ENCODE results near the gene MAP3K14.

MAP3K14 gene

DNA sequence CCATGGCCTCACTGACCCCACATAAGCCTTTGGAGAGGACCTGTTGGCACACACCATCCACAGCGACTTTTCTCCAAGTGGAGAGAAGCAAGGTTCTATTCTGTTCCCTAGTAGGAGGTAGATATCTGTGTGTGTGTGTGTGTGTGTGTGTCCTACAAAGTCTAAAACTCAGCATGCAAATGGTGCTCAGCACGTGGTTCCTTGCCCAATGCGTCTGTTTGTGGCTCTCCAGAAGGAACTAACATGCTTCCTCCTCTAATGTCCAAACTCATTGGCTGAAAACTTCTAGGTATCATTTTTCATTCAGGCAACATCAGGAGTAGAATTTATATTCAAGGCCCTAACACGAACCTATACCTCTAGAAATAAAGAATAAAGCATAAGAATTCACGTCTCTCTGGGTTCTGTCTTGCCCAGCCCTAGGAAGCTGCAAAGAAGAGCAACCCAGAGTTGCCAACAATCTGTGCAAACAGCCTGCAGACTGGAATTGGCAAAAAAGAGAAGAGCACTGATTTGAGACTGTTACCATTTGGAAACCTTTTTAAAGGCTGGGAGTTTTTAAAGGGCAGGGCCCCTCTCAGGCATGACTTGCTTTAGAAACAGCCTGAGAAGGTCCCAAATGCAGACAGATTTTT is 25.5 kb downstream of the MAP3K14 start:
- H3K36me3 ChIP-seq (ENCODE audit: insufficient read depth): peaks cover 4% of the 10 kb centered on the region; the same call in 1 of the 2 replicates
- H3K4me1 ChIP-seq (ENCODE audit: low read depth, poor library complexity, severe bottlenecking): peaks cover 25% of the 10 kb centered on the region
- no peak overlapping the region for H3K4me3 ChIP-seq (IDR thresholded peaks at IDR 0.05; ENCODE audit: insufficient read depth, low read depth, low read length)
- H4K20me1 ChIP-seq (ENCODE audit: insufficient read depth): no peaks in the 10 kb centered on the region
- no peak overlapping the region; the same call in 1 of the 2 replicates for H3K27ac ChIP-seq
- H3K9ac ChIP-seq: no peak overlapping the region
- H2AFZ ChIP-seq (ENCODE audit: low read depth): no peak overlapping the region
- H3K4me2 ChIP-seq: no peak overlapping the region
- H3K79me2 ChIP-seq (ENCODE audit: insufficient read depth, low read depth): peaks cover 37% of the 10 kb centered on the region
- TF ChIP-seq, protein P1, sequence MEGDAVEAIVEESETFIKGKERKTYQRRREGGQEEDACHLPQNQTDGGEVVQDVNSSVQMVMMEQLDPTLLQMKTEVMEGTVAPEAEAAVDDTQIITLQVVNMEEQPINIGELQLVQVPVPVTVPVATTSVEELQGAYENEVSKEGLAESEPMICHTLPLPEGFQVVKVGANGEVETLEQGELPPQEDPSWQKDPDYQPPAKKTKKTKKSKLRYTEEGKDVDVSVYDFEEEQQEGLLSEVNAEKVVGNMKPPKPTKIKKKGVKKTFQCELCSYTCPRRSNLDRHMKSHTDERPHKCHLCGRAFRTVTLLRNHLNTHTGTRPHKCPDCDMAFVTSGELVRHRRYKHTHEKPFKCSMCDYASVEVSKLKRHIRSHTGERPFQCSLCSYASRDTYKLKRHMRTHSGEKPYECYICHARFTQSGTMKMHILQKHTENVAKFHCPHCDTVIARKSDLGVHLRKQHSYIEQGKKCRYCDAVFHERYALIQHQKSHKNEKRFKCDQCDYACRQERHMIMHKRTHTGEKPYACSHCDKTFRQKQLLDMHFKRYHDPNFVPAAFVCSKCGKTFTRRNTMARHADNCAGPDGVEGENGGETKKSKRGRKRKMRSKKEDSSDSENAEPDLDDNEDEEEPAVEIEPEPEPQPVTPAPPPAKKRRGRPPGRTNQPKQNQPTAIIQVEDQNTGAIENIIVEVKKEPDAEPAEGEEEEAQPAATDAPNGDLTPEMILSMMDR (conservative IDR thresholded peaks at IDR 0.05; ENCODE audit: low read depth, low read length): no peak
- no peaks in the 10 kb centered on the region for H3K27me3 ChIP-seq (ENCODE audit: insufficient read depth, low read depth)

DNA sequence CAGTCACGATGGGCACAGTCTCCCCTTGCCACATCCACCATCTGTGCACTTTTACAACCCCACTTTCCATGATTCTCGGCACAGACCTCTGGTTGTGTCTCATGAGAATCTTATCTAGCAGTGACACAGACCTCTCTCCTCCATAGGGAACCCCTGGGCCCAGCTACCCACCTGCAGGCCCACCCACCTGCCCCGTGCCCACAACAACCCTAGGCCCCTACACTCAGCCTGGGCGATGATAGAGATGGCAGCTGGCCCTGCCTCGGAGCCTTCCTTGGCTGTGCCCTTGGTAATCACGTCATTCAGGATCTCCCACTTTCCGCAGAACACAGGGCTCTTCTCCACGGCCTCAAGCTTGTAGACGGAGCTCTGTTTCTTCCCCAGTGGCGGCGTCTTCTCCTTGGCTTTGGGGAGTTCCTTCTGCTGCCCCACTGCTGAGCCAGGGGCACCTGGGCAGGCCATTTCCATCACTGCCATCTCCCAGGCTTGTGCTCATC is 26.5 kb downstream of the MAP3K14 start:
- Histone ChIP-seq H2AFZ (ENCODE audit: low read depth) (no peak overlapping the region), H3K4me3 (IDR thresholded peaks at IDR 0.05; ENCODE audit: insufficient read depth, low read depth, low read length) (no peak overlapping the region), H3K79me2 (ENCODE audit: insufficient read depth, low read depth) (peaks cover 27% of the 10 kb centered on the region), H3K36me3 (ENCODE audit: insufficient read depth) (peaks cover 4% of the 10 kb centered on the region; the same call in 1 of the 2 replicates), H3K4me1 (ENCODE audit: low read depth, poor library complexity, severe bottlenecking) (peaks cover 23% of the 10 kb centered on the region), H4K20me1 (ENCODE audit: insufficient read depth) (no peaks in the 10 kb centered on the region), H3K9ac (no peak overlapping the region), H3K27ac (no peak overlapping the region), H3K27me3 (ENCODE audit: insufficient read depth, low read depth) (no peaks in the 10 kb centered on the region), H3K4me2 (no peak overlapping the region)
- TF ChIP-seq, protein P1 (conservative IDR thresholded peaks at IDR 0.05; ENCODE audit: low read depth, low read length): no peak

DNA sequence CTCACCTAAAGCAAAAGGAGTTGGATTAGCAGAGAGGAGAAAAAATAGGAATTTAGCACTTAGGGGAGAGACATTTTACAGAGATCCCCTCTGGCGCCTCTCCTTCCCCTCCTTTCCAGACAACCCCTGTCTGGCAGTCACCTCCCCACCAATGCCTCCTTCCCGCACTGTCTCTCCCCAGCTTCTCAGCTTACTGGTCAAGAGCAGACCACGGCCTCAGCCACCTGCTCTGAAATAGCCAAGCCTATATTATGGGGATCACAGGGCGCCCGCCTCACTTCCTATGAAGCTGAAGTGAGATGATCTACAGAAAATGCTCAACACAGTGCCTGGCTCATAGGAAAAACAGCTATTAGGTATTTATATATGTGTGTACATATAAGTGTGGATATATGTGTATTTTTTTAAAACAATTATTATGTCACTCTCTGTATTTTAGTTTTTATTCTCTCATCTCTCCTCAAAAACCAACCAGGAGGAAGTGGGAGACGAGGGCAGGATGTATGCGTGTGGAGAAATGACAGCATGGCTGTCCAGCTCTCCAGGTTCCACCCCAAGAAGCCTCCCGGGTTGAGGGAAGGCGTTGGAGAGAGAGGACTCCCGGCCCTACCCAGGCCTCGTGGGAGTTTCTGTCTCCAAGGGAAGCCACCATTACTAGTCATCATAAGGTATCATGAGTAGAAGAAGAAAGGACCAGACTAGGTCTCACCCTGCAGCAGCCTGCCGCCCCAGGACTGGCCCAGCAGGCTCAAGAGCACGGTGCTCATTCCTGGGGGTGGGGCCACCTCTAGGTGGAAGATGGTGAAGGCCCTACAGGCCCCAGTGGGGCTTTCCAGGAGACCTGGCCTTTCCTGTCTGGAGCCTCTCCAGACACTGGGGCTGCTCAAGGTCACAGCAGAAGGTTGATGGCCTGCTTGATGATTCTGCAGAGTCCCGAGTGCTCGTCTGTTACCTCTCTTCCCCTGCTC is 27.2 kb downstream of the MAP3K14 start:
- TF ChIP-seq, protein P1 (conservative IDR thresholded peaks at IDR 0.05; ENCODE audit: low read depth, low read length): no peak
- H3K36me3 ChIP-seq (ENCODE audit: insufficient read depth): peaks cover 4% of the 10 kb centered on the region; the same call in 1 of the 2 replicates

GRCh38 chr17:45288825-45289224 is 28.0 kb downstream of the MAP3K14 start:
- Histone ChIP-seq H3K4me1 (ENCODE audit: low read depth, poor library complexity, severe bottlenecking) (peaks cover 9% of the 10 kb centered on the region), H3K27ac (no peak overlapping the region), H3K79me2 (ENCODE audit: insufficient read depth, low read depth) (peaks cover 14% of the 10 kb centered on the region; the same call in 1 of the 2 replicates), H2AFZ (ENCODE audit: low read depth) (no peak overlapping the region), H3K4me3 (IDR thresholded peaks at IDR 0.05; ENCODE audit: insufficient read depth, low read depth, low read length) (no peak overlapping the region), H4K20me1 (ENCODE audit: insufficient read depth) (no peaks in the 10 kb centered on the region), H3K4me2 (no peak overlapping the region), H3K36me3 (ENCODE audit: insufficient read depth) (peaks cover 4% of the 10 kb centered on the region; the same call in 1 of the 2 replicates), H3K9ac (no peak overlapping the region), H3K27me3 (ENCODE audit: insufficient read depth, low read depth) (no peaks in the 10 kb centered on the region)
- TF ChIP-seq, protein P1 (conservative IDR thresholded peaks at IDR 0.05; ENCODE audit: low read depth, low read length): no peak

More for the DNA sequence above, 27.2 kb downstream of the MAP3K14 start:
- Histone ChIP-seq H3K9ac (no peak overlapping the region), H3K4me2 (no peak overlapping the region), H4K20me1 (ENCODE audit: insufficient read depth) (no peaks in the 10 kb centered on the region), H3K4me3 (IDR thresholded peaks at IDR 0.05; ENCODE audit: insufficient read depth, low read depth, low read length) (no peak overlapping the region), H3K79me2 (ENCODE audit: insufficient read depth, low read depth) (peaks cover 22% of the 10 kb centered on the region), H2AFZ (ENCODE audit: low read depth) (no peak overlapping the region), H3K4me1 (ENCODE audit: low read depth, poor library complexity, severe bottlenecking) (peaks cover 16% of the 10 kb centered on the region), H3K27ac (no peak overlapping the region), H3K27me3 (ENCODE audit: insufficient read depth, low read depth) (no peaks in the 10 kb centered on the region)
